HG02973 (cell line): ENCODE results near the gene CKAP2.
"Not testable (repeated sequence)": the region's sequence is repeated elsewhere in the genome, so short reads cannot be mapped to it uniquely, and the experiment has no call there.

Experiments used
- ATAC-seq: cut with Tn5 transposase; IDR thresholded peaks from one replicate; pipeline ENCODE4 v1.9.1; 2021; ENCODE audit warnings: moderate library complexity; ENCODE audit not compliant: unreplicated experiment

CKAP2 gene, protein sequence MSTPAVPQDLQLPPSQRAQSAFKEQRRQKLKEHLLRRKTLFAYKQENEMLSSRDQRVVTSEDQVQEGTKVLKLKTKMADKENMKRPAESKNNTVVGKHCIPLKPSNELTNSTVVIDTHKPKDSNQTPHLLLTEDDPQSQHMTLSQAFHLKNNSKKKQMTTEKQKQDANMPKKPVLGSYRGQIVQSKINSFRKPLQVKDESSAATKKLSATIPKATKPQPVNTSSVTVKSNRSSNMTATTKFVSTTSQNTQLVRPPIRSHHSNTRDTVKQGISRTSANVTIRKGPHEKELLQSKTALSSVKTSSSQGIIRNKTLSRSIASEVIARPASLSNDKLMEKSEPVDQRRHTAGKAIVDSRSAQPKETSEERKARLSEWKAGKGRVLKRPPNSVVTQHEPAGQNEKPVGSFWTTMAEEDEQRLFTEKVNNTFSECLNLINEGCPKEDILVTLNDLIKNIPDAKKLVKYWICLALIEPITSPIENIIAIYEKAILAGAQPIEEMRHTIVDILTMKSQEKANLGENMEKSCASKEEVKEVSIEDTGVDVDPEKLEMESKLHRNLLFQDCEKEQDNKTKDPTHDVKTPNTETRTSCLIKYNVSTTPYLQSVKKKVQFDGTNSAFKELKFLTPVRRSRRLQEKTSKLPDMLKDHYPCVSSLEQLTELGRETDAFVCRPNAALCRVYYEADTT

DNA sequence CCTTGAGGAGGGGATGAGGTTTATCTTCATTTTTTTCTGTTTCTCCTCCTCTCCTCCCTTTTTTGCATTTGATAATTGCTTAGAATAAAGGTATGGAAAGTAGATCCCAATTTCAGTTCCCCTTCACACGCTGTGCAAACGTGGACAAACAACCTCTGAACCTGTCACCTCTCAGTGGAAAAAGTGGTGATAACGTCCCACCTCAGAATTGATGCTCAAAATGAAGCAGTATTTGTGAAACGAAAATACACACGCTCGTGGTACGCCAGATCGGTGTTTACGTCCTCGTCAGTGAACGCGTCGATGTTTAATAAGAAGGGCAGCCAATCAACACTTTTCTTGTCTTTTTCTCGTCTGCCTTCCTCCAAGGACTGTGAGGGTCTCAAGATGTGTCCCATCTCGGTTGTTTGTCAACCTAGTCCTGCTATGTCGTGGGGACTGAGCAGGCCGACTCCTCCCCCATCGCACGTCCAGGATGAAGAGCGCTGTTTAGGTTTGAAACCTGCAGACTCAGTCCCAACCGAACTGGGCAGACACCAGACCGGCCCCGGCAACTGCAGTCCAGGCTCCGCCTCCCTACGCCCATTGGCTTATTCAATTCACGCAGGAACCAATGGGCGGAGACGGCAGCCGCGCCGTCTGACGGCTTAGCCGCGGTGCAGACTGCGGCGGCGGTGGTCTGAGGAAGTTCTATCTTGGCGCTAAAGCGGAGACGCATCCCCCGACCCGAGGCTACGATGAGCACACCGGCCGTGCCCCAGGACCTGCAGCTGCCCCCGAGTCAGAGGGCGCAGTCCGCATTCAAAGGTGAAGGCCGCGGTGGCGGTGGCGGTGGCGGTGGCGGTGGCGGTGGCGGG, at the start of gene CKAP2:
TSS of gene CKAP2 (plus strand) at position 659 of the 857 bp plus-strand sequence. CDS start at position 738, 79 bp downstream.
- peak; percentile 76 for ATAC-seq

DNA sequence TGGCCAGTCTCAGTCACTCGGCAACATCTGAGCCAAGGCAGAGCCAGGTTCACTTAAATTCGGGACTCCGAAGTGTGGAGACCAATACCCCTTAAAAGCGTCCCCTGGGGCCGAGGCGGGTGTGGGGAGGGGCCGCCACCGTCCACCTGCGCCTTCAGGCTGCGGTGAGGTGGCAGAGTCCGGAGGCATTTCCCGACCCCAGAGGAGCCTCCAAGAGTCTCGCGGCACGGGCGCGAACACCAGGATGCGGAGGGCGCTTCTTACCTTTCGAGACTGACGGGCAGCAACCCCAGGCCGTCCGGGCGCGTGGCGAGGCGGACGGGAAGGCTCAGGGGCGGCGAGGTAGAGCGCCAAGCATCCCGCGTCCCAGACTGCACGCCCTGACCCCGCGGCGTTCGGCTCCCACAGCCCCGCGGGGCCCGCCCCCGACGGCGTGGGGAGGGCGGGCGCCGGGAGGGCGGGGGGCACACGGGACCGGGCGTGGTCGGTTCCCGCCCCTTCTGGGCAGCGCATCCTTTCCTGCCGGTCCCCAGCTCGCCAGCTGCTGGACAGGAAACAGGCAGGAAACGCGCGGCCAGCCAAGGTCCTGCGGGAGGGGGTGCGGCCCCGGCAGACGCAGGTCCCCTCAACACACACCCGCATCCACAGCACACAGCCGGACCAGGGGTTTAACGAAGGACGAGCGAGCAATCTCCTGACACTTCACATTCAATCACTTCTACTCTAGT, 49.3 kb upstream of the CKAP2 start, which contains the start of gene THSD1:
TSS of gene THSD1 (minus strand) at position 406 of the 728 bp plus-strand sequence. CDS start 3,572 bp downstream, outside the sequence.
- peak; percentile 52 for ATAC-seq

DNA sequence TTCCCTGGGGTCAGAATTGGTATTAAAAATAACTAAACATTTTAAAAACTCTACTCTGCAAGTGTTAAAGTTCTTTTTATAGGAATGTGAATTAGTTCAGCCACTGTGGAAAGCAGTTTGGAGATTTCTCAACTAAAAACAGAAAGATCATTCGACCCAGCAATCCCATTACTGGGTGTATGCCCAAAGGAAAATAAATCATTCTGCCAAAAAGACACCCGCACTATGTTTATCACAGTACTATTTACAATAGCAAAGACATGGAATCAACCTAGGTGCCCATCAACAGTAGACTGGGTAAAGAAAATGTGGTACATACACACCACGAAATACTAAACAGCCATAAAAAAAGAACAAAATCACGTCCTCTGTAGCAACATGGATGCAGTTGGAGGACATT, 48.6 kb upstream of the CKAP2 start:
- no peak for ATAC-seq

DNA sequence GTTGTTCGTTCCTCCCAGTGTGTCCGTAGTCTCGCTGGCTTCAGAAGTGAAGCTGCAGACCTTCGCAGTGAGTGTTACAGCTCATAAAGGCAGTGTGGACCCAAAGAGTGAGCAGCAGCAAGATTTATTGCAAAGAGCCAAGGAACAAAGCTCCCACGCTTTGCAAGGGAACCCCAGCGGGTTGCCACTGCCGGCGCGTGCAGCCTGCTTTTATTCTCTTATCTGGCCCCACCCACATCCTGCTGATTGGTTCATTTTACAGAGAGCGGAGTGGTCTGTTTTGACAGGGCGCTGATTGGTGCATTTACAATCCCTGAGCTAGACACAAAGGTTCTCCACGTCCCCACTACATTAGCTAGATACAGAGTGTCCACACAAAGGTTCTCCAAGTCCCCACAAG, 47.8 kb upstream of the CKAP2 start:
- not testable (repeated sequence) for ATAC-seq

DNA sequence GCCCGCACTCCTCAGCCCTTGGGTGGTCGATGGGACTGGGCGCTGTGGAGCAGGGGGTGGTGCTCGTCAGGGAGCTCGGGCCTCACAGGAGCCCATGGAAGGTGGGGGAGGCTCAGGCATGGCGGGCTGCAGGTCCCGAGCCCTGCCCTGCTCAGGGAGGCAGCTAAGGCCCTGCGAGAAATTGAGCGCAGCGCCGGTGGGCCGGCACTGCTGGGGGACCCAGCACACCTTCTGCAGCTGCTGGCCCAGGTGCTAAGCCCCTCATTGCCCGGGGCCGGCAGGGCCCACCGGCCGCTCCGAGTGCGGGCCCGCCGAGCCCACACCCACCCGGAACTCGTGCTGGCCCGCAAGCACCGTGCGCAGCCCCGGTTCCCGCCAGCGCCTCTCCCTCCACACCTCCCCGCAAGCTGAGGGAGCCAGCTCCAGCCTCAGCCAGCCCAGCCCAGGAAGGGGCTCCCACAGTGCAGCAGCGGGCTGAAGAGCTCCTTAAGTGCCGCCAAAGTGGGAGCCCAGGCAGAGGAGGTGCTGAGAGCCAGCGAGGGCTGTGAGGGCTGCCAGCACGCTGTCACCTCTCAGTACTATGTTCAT, 47.1 kb upstream of the CKAP2 start:
- ATAC-seq = not testable (repeated sequence)

DNA sequence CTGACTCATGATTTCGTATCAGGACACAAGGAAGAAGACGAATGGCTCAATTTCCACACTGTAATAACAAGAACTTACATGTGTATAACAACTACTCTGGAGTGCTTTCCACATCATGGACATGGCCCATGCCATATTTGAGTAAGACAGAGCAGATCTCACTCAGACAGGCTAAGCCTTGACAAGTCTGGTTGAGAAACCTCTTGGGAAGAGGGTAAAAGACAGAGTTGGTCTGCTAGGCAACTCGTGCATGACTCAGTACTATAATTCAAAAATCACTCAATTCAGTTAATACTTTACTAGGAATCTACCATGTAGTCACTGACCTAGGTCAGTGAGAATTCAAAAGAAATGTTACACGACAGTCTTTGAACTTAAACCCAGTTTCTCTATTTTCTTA, 43.6 kb upstream of the CKAP2 start:
- ATAC-seq = peak; percentile 96

DNA sequence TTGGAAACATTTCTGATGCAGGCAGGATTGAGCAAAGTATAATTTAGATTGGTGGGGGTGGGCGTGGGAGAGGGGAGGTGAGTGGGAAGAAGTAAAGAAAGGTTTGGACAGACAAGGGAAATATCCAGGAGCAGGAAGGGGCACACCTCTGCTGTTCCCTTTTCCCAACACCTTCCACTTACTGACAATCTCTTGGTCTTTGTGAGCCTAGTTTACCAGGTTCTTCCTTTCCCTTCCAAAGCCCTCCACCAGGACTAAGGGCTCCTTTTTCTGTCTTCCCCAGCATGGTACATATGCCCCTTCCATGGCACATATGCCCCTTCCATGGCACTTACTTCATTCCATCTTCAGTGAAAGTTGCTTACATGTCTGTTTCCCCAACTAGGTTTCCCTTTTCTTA, 43.1 kb upstream of the CKAP2 start:
- no peak for ATAC-seq

DNA sequence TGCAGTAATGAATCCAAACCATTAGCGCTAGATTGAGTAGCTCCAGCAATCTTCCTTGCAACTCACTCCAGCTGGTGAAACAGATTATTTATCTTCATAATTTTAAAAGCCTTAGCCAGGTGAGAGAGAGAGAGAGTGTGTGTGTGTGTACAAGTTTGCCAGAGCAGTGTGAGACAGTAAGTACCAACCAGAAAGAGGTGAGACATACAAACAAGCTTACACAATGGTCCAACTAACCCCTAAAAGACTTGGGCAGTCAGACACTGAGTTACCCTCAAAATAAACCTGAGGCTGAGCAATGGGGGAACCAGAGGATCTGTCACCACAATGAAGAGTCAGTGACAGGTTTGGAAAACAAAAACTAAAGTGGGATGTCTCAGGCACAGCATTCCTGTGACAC, 41.2 kb upstream of the CKAP2 start:
- no peak for ATAC-seq

DNA sequence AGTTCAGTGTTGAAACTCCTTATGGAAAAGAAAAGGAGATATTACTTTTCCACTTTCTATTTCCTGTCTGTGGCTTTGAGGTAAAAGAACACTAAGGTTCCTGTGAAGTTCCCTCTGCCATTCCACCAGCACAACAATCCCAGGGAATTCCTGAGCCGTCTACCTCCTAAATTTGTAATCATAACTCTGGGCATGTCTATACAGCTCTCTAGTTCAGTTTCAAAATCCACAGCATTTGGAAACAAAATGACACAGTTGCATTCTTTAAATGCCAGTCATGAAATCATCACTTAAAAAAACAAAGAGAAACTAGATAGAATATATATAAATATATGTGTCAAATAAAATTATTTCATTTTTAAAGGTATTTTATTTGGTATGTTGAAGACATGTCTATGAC, 40.3 kb upstream of the CKAP2 start:
- no peak for ATAC-seq

DNA sequence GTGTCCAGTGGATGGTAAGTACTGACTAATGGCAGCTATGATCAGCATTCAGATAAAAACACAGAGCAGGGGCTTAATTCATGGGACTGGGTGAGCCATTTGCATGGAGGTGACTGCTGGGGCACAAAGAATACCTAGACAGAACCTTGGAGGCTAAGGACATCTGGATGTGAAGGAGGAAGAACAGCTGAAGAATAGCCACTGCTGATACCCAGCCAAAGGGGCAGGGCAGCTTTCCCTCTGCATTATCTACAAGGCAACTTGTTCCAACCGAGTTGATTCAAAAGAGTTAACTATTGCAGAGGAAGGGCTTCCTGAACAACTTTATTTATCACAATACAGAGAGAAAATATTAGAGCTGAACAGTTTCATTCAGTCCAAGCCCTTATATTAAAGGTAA, 36.2 kb upstream of the CKAP2 start:
- ATAC-seq = no peak

DNA sequence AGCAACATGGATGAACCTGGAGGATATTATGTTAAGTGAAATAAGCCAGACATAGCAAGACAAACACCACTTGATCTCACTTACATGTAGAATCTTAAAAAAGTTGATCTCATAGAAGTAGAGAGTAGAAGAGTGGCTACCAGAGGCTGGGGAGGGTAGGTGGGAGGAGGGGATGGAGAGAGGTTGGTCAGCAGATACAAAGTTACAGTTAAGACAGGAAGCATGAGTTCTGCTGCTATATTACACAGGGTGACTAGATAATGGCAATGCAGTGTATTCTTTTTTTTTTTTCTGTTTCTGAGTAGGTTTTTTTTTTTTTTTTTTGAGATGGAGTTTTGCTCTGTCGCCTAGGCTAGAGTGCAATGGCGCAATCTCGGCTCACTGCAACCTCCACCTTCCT, 34.1 kb upstream of the CKAP2 start:
- ATAC-seq = no peak

DNA sequence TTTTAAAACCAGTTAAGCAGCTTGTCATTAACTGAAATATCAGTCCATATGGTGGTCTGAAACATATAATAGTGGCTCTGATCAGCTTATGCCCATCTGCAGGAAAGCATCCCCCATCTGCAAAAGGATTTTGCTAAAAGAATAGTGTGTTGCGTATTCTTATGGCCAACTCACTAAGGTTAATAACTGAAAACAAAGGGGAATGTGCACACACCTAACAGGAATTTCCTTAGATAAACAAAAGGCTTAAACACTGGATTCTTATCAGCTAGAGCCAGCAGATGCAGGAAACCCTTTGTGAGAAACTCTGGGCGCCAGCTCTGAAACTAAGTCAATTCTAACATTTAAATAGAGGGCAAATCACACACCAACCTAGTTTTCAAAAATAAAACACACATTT, 27.0 kb upstream of the CKAP2 start:
- no peak for ATAC-seq

DNA sequence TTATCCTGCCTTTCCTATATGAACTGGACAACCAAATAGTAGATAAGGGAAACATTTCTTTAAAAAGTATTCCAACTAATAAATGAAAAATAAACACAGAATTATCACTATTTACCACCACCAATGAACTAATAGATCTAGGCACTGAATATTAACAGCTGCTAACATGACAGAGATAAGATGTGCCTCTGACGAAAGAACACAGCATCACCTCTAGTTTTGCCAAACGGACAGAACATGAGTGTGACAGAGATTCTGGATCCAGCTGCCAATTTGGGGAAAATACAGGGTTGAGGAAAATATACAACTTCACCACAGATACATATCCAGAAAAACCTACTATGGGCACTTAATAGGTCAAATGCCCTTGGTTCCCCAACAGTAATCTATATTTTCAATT, 22.8 kb upstream of the CKAP2 start:
- no peak for ATAC-seq

DNA sequence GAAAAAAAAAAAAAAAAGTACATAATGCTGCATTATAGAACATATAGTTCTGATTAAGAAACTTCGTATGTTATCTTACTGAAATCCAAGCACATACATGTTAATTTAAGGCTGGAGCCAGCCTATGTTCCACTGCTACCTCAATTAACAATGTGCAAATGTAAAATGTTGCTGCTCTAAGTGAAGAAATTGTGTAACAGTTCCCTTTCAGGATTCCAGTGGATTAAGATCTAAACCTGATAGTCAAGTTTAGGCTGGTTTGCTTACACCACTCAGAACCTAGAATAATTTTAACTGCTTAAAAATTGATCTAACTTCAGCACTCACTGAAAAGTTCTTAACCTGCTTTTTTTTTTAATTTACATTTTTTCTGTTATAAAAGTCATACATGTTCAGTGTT, 9.0 kb upstream of the CKAP2 start:
- no peak for ATAC-seq

DNA sequence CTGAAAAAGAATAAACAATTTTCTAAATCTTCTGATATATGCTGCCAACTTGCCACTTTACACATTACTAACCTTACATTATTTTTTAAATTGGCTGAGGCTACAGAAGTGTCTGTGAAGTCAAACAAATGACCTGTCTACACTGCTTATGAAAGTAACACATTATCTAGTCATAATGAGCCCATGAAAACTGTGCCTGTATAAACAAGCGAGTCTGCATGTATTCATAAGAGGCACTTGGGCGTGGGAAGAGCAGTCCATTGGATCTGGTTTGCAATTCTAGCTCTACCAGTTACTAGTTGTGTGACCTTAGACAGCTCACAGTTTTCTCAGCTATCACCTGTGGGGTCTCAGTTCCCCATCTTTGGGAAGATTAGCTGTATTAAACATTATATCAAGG, 7.9 kb upstream of the CKAP2 start:
- no peak for ATAC-seq

DNA sequence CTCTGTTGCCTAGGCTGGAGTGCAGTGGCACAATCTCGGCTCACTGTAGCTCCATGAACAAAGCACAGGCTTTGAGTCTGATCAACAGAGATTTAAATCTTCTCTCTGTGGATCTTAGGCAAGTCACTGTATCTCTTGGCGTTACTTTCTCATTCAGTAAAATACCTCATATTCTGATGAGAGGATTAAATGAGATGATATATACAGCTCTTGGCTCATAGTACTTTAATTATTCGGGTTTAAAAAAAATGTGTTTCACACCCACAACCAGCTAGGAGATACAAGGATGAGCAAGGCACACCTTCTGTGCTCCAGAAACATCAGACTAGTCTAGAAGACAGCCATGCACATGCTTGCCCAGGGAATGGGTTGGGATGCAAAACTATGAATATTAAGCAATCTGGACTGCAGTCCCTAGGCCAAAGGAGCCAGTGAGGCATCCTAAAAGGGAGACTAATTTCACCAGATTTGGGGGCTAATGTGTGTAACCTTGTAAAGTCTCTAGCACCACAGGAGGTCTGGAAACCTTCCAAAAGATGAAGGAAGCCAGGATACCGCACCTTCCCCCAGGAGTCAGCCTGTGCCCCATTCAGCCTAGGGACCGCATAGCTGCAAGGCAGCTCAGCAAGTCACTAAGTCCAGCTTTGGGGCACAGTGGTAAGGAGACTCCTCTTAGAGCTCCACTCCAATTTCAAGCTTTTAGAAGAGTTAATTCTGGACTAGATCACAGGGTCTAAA, 7.3 kb upstream of the CKAP2 start:
- no peak for ATAC-seq

DNA sequence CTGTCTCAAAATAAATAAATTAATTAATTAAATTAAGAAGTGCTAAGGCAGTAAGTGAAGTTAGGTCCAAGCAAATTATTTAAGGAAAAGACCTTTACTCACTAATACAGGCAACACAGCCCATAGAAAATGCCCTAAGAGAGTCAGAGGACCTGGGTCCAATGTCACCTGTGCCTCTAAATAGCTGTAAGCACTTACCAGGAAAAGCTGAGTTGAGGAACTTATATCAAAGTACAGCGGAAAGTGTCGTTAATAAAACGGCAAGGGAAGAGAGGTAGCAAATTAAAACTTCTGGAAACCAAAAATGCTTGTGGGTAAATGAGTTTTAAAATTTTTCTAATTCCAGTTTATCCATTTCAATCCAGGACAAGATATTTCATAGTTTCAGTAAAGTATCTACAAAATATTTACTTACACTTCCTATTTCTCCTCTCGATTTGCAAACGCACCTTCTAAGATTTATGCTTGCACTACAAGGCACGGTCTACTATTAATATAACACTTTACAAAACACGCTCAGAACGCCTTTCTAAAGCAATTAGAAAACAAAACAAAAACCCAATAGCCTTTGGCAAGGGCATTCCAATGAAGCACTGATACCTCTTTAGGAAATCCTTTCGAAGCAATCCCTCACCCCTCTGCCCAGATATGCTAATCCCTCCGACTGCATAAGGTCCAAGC, 5.8 kb upstream of the CKAP2 start:
- no peak for ATAC-seq

DNA sequence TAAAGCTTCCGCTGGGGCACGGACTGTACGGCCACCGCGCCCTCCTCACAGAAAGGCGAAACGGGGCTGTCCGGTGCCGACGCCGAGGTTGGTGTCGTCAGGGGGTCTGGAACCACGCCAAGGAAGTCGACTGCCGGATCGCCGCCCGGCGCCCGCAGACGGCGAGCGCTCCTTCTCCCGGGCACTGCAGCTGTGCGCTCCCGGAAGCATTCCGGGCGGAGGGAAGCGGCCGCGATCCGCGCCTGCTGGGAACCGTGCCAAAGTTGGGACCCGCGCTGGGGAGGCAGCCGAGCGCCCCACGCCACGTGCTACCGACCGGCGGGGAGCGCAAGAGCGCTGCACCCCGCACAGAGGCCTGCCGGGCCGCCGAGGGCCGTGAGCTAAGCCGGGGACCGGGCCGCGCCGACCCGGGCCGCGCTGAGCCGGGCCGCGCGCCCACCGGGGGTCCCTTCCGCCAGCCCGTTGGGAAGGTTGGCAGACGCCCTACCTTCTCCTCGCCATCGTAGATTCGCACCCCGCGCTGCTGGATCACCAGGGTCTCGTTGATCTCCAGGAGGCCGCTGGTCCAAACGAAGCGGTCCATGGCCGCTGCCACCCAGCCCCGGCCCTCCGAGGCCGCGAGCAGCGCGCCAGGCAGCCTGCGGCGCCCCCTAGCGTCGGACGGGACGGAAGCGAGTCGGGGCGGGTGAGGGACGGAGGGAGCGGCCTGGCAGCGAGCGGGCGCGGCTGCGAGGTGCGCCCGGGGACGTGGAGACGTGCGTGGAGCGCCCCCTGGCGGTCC, 5.1 kb upstream of the CKAP2 start, which contains the start of gene VPS36:
TSS of gene VPS36 (minus strand) at position 623 of the 781 bp plus-strand sequence. CDS start at position 583, 40 bp downstream.
- ATAC-seq = peak; percentile 62
